Measurements from ENCODE around the gene HM13. TPM values are rescaled to one million over a fixed set of nuclear protein-coding genes. Genes with fewer than 3 reads are reported as not detected.

HM13 gene
- total and polyA plus RNA-seq, 2 of the 13 experiments (the other 11 are each of a cell fraction or from before 2014, with no cell fraction given), result 118 to 243 TPM

- peaks cover 61% of the 10 kb centered on the region for H3K4me1 ChIP-seq (ENCODE audit: insufficient read depth, low read length)
- DNase-seq (ENCODE audit: low spot score) (peak; percentile 82), FAIRE-seq (no peak), ATAC-seq (peak; percentile 0)
- WGBS (ENCODE audit: low lambda C conversion rate), result under 1% methylated on average over 19 of the region's 19 CpGs
- ChIA-PET POLR2A (interaction anchor here (0.6 to 16.4 kb wide), 22 partner anchors 12 to 165 kb away, joined by 3 to 1427 read pairs (median 8); partner anchors contain the start of genes BCL2L1, ID1 and TPX2), CTCF (ENCODE audit: low intra/inter-chr PET ratio, low total read pairs) (interaction anchor here (7.7 kb wide), 1 partner anchor 38 kb away, joined by 335 read pairs; no protein-coding TSS in a partner anchor)
- H3K79me2 ChIP-seq (ENCODE audit: insufficient read depth, low read length), result peaks cover 11% of the 10 kb centered on the region
- no peaks in the 10 kb centered on the region for H3K9me3 ChIP-seq (ENCODE audit: low read length)
- intact Hi-C loops (cut with micrococcal nuclease; ENCODE audit: unreplicated experiment) (loop anchor here (1.0 kb wide), 1 partner anchor 14 kb away; no protein-coding TSS in a partner anchor), in situ Hi-C loops (cut with HindIII; ENCODE audit: extremely low pct_ligation_motif_present, low pct_unique_long_range_greater_than_20kb) (no loop called here)
- peak overlapping the region; percentile 93 for H3K4me2 ChIP-seq (ENCODE audit: low read depth, low read length)
- peaks cover 2 to 4% of the 10 kb centered on the region in 2 experiments; a peak in 4 of 5 replicates for H3K36me3 ChIP-seq (replicated peaks in 1 of 2; ENCODE audit: control insufficient read depth in 1 of 2, insufficient read depth in 2 of 2, low read length in 2 of 2)
- TSS peak; percentile 68 for BruUV-seq (replicated peaks)
- H3K4me3 ChIP-seq (replicated peaks in 1 of 3; ENCODE audit: insufficient read depth in 1 of 3, low read depth in 2 of 3, low read length in 3 of 3), result peak overlapping the region; percentile 70 to 88 (median 80)
- peak overlapping the region; percentile 86 for H3K27ac ChIP-seq (ENCODE audit: extremely low read length, insufficient read depth, low read length)
- no peak overlapping the region for H2AFZ ChIP-seq (ENCODE audit: low read length)
- no peaks in the 10 kb centered on the region; a peak in 1 of 5 replicates for H3K27me3 ChIP-seq (ENCODE audit: control insufficient read depth in 1 of 2, insufficient read depth in 2 of 2, low read length in 2 of 2)
- H4K20me1 ChIP-seq (ENCODE audit: insufficient read depth, low read length), result no peaks in the 10 kb centered on the region
- peak overlapping the region; percentile 96 for H3K9ac ChIP-seq (ENCODE audit: insufficient read depth, low read depth, low read length)
- TF ChIP-seq NCOA5 (CRISPR knock-in tag; IDR thresholded peaks at IDR 0.05) (no peak), RELA (CRISPR knock-in tag; IDR thresholded peaks at IDR 0.05) (0 out of 2 replicates have a peak, but pooled peaks have one; percentile 22), ZNF350 (CRISPR knock-in tag; IDR thresholded peaks at IDR 0.05; ENCODE audit: borderline replicate concordance, low read depth) (no peak), SATB2 (CRISPR knock-in tag; IDR thresholded peaks at IDR 0.05) (no peak), MED8 (CRISPR knock-in tag; IDR thresholded peaks at IDR 0.05; ENCODE audit: insufficient replicate concordance) (no peak), PAXIP1 (CRISPR knock-in tag; conservative IDR thresholded peaks at IDR 0.05) (no peak; the same call in 1 of the 2 replicates), ZC3H4 (CRISPR knock-in tag; IDR thresholded peaks at IDR 0.05; ENCODE audit: borderline replicate concordance) (peak; percentile 90; the same call in 1 of the 2 replicates), PTBP1 (IDR thresholded peaks at IDR 0.05; ENCODE audit: low read depth, low read length, poor library complexity, severe bottlenecking) (no peak), ZFP36 (IDR thresholded peaks at IDR 0.05; ENCODE audit: borderline replicate concordance, low read depth, low read length, partially characterized antibody) (no peak), ZNF639 (CRISPR knock-in tag; conservative IDR thresholded peaks at IDR 0.05) (no peak), SP2 (CRISPR knock-in tag; IDR thresholded peaks at IDR 0.05) (no peak), MIER3 (CRISPR knock-in tag; IDR thresholded peaks at IDR 0.05; ENCODE audit: borderline replicate concordance) (peak; percentile 53), NFE2L1 (CRISPR knock-in tag; IDR thresholded peaks at IDR 0.05; ENCODE audit: borderline replicate concordance) (peak; percentile 62; the same call in 1 of the 2 replicates)
- TF ChIP-seq, protein P1, sequence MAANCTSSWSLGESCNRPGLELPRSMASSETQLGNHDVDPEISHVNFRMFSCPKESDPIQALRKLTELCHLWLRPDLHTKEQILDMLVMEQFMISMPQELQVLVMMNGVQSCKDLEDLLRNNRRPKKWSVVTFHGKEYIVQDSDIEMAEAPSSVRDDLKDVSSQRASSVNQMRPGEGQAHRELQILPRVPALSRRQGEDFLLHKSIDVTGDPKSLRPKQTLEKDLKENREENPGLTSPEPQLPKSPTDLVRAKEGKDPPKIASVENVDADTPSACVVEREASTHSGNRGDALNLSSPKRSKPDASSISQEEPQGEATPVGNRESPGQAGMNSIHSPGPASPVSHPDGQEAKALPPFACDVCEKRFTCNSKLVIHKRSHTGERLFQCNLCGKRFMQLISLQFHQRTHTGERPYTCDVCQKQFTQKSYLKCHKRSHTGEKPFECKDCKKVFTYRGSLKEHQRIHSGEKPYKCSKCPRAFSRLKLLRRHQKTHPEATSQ (CRISPR knock-in tag; IDR thresholded peaks at IDR 0.05; ENCODE audit: borderline replicate concordance), result peak; percentile 79; the same call in 1 of the 2 replicates
- TF ChIP-seq, protein P2, sequence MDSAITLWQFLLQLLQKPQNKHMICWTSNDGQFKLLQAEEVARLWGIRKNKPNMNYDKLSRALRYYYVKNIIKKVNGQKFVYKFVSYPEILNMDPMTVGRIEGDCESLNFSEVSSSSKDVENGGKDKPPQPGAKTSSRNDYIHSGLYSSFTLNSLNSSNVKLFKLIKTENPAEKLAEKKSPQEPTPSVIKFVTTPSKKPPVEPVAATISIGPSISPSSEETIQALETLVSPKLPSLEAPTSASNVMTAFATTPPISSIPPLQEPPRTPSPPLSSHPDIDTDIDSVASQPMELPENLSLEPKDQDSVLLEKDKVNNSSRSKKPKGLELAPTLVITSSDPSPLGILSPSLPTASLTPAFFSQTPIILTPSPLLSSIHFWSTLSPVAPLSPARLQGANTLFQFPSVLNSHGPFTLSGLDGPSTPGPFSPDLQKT (CRISPR knock-in tag; IDR thresholded peaks at IDR 0.05; ENCODE audit: borderline replicate concordance), result no peak
These were observed 59.5 kb downstream of the HM13 start for GRCh38 chr20:31573555-31574321.

Data from HepG2 (cell line).